GM23338 (cell line): Measurements from ENCODE around the gene PHF21A. TPM values are rescaled to one million over a fixed set of nuclear protein-coding genes. Genes with fewer than 3 reads are reported as not detected.

Experiments
- ATAC-seq: fragments of 200-7000 bp; cut with Tn5 transposase; 3 replicates; pipeline ENCODE4 v1.9.1; 2020
- DNase-seq: peaks from one replicate; pipeline ENCODE4 v3.0.0-alpha.2; 2015; ENCODE audit warnings: low spot score
- H2AFZ ChIP-seq: fragments of 200-600 bp; sonication (generic); 2 replicates; pipeline ENCODE4 v1.8.0; 2016; ENCODE audit warnings: antibody characterized with exemption, mild to moderate bottlenecking, moderate library complexity
- H3F3A ChIP-seq: fragments of 200-600 bp; sonication (generic); replicated peaks from 2 replicates; pipeline ENCODE4 v1.8.0; 2017; ENCODE audit warnings: antibody characterized with exemption, mixed run types, low read depth
- H3K27ac ChIP-seq: fragments of 200-600 bp; sonication (generic); 2 replicates; pipeline ENCODE4 v1.6.1; 2016; ENCODE audit warnings: low read depth
- H3K27me3 ChIP-seq: fragments of 200-600 bp; sonication (generic); 2 replicates; pipeline ENCODE4 v1.8.0; 2016; ENCODE audit warnings: mild to moderate bottlenecking, mixed run types, moderate library complexity; ENCODE audit not compliant: insufficient read depth
- H3K36me3 ChIP-seq: fragments of 200-600 bp; sonication (generic); 2 replicates; pipeline ENCODE4 v1.8.0; 2016; ENCODE audit warnings: mild to moderate bottlenecking; ENCODE audit not compliant: insufficient read depth
- H3K4me1 ChIP-seq: fragments of 200-600 bp; sonication (generic); 2 replicates; pipeline ENCODE4 v1.8.0; 2016; ENCODE audit warnings: mild to moderate bottlenecking, moderate library complexity; ENCODE audit not compliant: insufficient read depth
- H3K4me2 ChIP-seq: fragments of 200-600 bp; sonication (generic); 2 replicates; pipeline ENCODE4 v1.7.1; 2017; ENCODE audit warnings: mixed run types
- H3K4me3 ChIP-seq: fragments of 200-600 bp; sonication (generic); 2 replicates; pipeline ENCODE4 v1.6.1; 2016; ENCODE audit warnings: mixed run types
- H3K79me2 ChIP-seq: fragments of 200-600 bp; sonication (generic); replicated peaks from 2 replicates; pipeline ENCODE4 v1.8.0; 2017; ENCODE audit warnings: mild to moderate bottlenecking; ENCODE audit not compliant: insufficient read depth
- H3K9me2 ChIP-seq: fragments of 200-600 bp; sonication (generic); 2 replicates; pipeline ENCODE4 v1.8.0; 2017; ENCODE audit not compliant: insufficient read depth
- H4K20me1 ChIP-seq: fragments of 200-600 bp; sonication (generic); replicated peaks from 2 replicates; pipeline ENCODE4 v1.8.0; 2017; ENCODE audit warnings: mild to moderate bottlenecking; ENCODE audit not compliant: insufficient read depth
- H3K27ac Mint-ChIP-seq: 2 replicates; pipeline ENCODE4 v1.8.0; 2020; ENCODE audit warnings: inconsistent platforms, mild to moderate bottlenecking, moderate library complexity, mixed read lengths
- H3K27me3 Mint-ChIP-seq: 3 replicates; pipeline ENCODE4 v1.8.0; 2022; ENCODE audit warnings: low read depth, mild to moderate bottlenecking, moderate library complexity, mixed read lengths, inconsistent platforms; ENCODE audit not compliant: insufficient read depth, poor library complexity
- H3K36me3 Mint-ChIP-seq: 3 replicates; pipeline ENCODE4 v1.8.0; 2021; ENCODE audit warnings: low read depth, mild to moderate bottlenecking, inconsistent platforms, moderate library complexity, mixed read lengths
- H3K4me1 Mint-ChIP-seq: 3 replicates; pipeline ENCODE4 v1.8.0; 2020; ENCODE audit warnings: mild to moderate bottlenecking, inconsistent platforms, mixed read lengths
- H3K4me3 Mint-ChIP-seq: 3 replicates; pipeline ENCODE4 v1.8.0; 2021; ENCODE audit warnings: moderate library complexity, mild to moderate bottlenecking, inconsistent platforms, mixed read lengths
- H3K9me3 Mint-ChIP-seq: 3 replicates; pipeline ENCODE4 v1.8.0; 2020; ENCODE audit warnings: moderate library complexity, mild to moderate bottlenecking, inconsistent platforms, mixed read lengths
- CREB1 ChIP-seq: fragments of 250-450 bp; sonication (Bioruptor Pico); IDR thresholded peaks from 2 replicates; pipeline ENCODE4 v1.5.0; 2020; ENCODE audit warnings: low read depth, mild to moderate bottlenecking, moderate library complexity
- ETS1 ChIP-seq: IDR thresholded peaks from 2 replicates; pipeline ENCODE4 v1.6.1; 2016; ENCODE audit warnings: antibody characterized with exemption
- JUNB ChIP-seq: IDR thresholded peaks from one replicate; pipeline ENCODE4 v1.6.1; 2016; ENCODE audit warnings: antibody characterized with exemption; ENCODE audit not compliant: unreplicated experiment
- NANOG ChIP-seq: IDR thresholded peaks from 2 replicates; pipeline ENCODE4 v1.6.1; 2016; ENCODE audit warnings: antibody characterized with exemption, borderline replicate concordance
- POLR2AphosphoS5 ChIP-seq: IDR thresholded peaks from 2 replicates; pipeline ENCODE4 v1.6.1; 2016; ENCODE audit warnings: antibody characterized with exemption, low read depth
- ZNF331 ChIP-seq: fragments of 250-450 bp; sonication (Bioruptor Pico); IDR thresholded peaks from 2 replicates; pipeline ENCODE4 v1.5.0; 2020; ENCODE audit warnings: low read depth, mild to moderate bottlenecking, moderate library complexity
- polyA plus RNA-seq: library from polyadenylated mRNA; unstranded; fragments of >200 nt; fragmentation: Nextera tagmentation; extraction: Ambion mirVana; gene quantifications from 2 replicates; pipeline ENCODE4 v1.2.1, GENCODE V29; 2016
- total RNA-seq: library from RNA; depleted of rRNA; stranded (reverse); fragments of >200 nt; shearing (Covaris generic); gene quantifications from 2 replicates; pipeline ENCODE4 v1.2.3, GENCODE V29; 2014
- TF ChIP-seq, protein P1 (sequence below): IDR thresholded peaks from one replicate; pipeline ENCODE4 v1.6.1; 2018; ENCODE audit warnings: antibody characterized with exemption; ENCODE audit not compliant: unreplicated experiment
- TF ChIP-seq, protein P2 (sequence below), 2 experiments: fragments of 200-600 bp in 1 of 2; sonication (generic) in 1 of 2; conservative IDR thresholded peaks; 2 replicates each; pipeline versions ENCODE4 v1.5.1 to v1.6.1; 2016 to 2017; ENCODE audit warnings: antibody characterized with exemption in 2 of 2, low read depth in 2 of 2, mild to moderate bottlenecking in 2 of 2, moderate library complexity in 1 of 2

Gene PHF21A
- total and polyA plus RNA-seq, 2 experiments from 2014 or later: 21.7 to 23.6 TPM

GRCh38 chr11:45935349-45936064 lies 185.7 kb downstream of the PHF21A start (continued):
- TF ChIP-seq, protein P1, sequence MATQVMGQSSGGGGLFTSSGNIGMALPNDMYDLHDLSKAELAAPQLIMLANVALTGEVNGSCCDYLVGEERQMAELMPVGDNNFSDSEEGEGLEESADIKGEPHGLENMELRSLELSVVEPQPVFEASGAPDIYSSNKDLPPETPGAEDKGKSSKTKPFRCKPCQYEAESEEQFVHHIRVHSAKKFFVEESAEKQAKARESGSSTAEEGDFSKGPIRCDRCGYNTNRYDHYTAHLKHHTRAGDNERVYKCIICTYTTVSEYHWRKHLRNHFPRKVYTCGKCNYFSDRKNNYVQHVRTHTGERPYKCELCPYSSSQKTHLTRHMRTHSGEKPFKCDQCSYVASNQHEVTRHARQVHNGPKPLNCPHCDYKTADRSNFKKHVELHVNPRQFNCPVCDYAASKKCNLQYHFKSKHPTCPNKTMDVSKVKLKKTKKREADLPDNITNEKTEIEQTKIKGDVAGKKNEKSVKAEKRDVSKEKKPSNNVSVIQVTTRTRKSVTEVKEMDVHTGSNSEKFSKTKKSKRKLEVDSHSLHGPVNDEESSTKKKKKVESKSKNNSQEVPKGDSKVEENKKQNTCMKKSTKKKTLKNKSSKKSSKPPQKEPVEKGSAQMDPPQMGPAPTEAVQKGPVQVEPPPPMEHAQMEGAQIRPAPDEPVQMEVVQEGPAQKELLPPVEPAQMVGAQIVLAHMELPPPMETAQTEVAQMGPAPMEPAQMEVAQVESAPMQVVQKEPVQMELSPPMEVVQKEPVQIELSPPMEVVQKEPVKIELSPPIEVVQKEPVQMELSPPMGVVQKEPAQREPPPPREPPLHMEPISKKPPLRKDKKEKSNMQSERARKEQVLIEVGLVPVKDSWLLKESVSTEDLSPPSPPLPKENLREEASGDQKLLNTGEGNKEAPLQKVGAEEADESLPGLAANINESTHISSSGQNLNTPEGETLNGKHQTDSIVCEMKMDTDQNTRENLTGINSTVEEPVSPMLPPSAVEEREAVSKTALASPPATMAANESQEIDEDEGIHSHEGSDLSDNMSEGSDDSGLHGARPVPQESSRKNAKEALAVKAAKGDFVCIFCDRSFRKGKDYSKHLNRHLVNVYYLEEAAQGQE: no peak
- no peak for TF ChIP-seq NANOG
- TF ChIP-seq JUNB: no peak

DNA sequence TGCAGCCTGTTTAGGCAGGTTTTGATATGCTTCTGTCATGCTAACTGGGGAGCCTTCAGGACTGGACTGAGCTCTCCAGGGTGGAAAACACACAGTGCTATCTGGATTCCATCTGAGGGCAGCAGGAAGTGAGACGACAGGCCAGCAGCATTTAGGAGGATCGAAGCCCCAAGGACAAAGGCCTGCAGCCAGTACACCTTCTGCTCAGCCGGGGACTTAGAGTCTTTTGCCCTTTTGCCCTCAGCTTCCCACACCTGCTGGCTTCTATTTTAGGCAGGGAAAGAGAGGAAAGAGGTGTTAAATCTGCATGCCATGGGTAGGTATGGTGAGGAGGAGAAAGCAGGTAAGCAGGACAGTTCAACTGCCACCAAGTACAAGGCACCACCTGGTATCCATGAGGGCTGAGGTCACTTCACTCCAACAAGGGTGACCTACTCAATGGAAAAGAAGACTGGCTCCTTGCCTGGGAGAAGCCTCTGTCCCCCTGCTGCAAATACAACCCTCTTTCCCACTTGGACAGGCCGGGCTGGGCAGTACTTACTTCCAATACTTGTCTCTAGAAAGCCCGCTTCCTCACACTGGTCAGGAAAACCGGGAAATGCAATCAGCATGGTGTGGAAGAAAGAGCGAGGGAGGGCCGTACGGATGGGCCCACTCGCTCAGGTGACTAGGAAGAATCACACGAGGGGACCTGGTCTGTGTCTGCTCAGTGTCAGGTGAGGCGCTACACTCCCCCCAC lies 186.5 kb downstream of the PHF21A start:
- no peak overlapping the region for H2AFZ ChIP-seq
- peaks cover 11% of the 10 kb centered on the region; the same call in 1 of the 2 replicates for H3K36me3 ChIP-seq
- no peak overlapping the region for H3K4me3 ChIP-seq
- ATAC-seq: no peak
- Mint-ChIP-seq H3K27me3 (peaks cover 7% of the 10 kb centered on the region), H3K36me3 (peaks cover 21% of the 10 kb centered on the region), H3K9me3 (no peaks in the 10 kb centered on the region), H3K4me3 (no peak overlapping the region), H3K4me1 (peaks cover 26% of the 10 kb centered on the region), H3K27ac (peak overlapping the region; percentile 56; the same call in 1 of the 2 replicates)
- peak overlapping the region; percentile 19; the same call in 1 of the 2 replicates for H3K27ac ChIP-seq
- H4K20me1 ChIP-seq: peaks cover 4% of the 10 kb centered on the region
- H3K4me1 ChIP-seq: no peaks in the 10 kb centered on the region; the same call in 1 of the 2 replicates
- no peaks in the 10 kb centered on the region for H3K27me3 ChIP-seq
- no peak for DNase-seq
- H3F3A ChIP-seq: 0 out of 2 replicates have a peak, but pooled peaks cover 3% of the 10 kb centered on the region
- no peaks in the 10 kb centered on the region for H3K9me2 ChIP-seq
- H3K4me2 ChIP-seq: no peak overlapping the region
- 0 out of 2 replicates have a peak, but pooled peaks cover 2% of the 10 kb centered on the region for H3K79me2 ChIP-seq
- TF ChIP-seq CREB1 (CRISPR knock-in tag) (no peak), ETS1 (no peak), POLR2AphosphoS5 (no peak), NANOG (no peak), ZNF331 (CRISPR knock-in tag) (no peak)
- TF ChIP-seq, protein P1: no peak
- TF ChIP-seq, protein P2, sequence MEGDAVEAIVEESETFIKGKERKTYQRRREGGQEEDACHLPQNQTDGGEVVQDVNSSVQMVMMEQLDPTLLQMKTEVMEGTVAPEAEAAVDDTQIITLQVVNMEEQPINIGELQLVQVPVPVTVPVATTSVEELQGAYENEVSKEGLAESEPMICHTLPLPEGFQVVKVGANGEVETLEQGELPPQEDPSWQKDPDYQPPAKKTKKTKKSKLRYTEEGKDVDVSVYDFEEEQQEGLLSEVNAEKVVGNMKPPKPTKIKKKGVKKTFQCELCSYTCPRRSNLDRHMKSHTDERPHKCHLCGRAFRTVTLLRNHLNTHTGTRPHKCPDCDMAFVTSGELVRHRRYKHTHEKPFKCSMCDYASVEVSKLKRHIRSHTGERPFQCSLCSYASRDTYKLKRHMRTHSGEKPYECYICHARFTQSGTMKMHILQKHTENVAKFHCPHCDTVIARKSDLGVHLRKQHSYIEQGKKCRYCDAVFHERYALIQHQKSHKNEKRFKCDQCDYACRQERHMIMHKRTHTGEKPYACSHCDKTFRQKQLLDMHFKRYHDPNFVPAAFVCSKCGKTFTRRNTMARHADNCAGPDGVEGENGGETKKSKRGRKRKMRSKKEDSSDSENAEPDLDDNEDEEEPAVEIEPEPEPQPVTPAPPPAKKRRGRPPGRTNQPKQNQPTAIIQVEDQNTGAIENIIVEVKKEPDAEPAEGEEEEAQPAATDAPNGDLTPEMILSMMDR (conservative IDR thresholded peaks at IDR 0.05; ENCODE audit: low read depth in 2 of 2): no peak
